ENCODE data around the gene ZFYVE21.

ZFYVE21 gene

GRCh38 chr14:103706551-103707328 lies 8.9 kb upstream of the ZFYVE21 start:
- Mint-ChIP-seq H3K27me3 (no peaks in the 10 kb centered on the region), H3K4me3 (no peak overlapping the region), H3K4me1 (peaks cover 24 to 35% of the 10 kb centered on the region in 2 donors), H3K9me3 (no peaks in the 10 kb centered on the region), H3K36me3 (peaks cover 44 to 48% of the 10 kb centered on the region in 2 donors), H3K27ac (no peak overlapping the region)
- ATAC-seq (replicated peaks), result no peak
- no peak for DNase-seq

GRCh38 chr14:103707329-103708263 lies 8.0 kb upstream of the ZFYVE21 start:
- ATAC-seq (replicated peaks), result no peak
- Mint-ChIP-seq H3K4me1 (peaks cover 20 to 36% of the 10 kb centered on the region in 2 donors), H3K9me3 (no peaks in the 10 kb centered on the region), H3K36me3 (peaks cover 38 to 43% of the 10 kb centered on the region in 2 donors), H3K27me3 (no peaks in the 10 kb centered on the region), H3K4me3 (peak overlapping the region in 1 of 2 donors; percentile 13), H3K27ac (peak overlapping the region; percentile 82)
- no peak for DNase-seq

- no peak for ATAC-seq (replicated peaks)
- Mint-ChIP-seq H3K27ac (peak overlapping the region; percentile 77), H3K4me3 (peak overlapping the region in 1 of 2 donors; percentile 13), H3K9me3 (no peaks in the 10 kb centered on the region), H3K4me1 (peaks cover 22 to 39% of the 10 kb centered on the region in 2 donors), H3K27me3 (no peaks in the 10 kb centered on the region), H3K36me3 (peaks cover 36 to 38% of the 10 kb centered on the region in 2 donors)
- no peak for DNase-seq
Observed at GRCh38 chr14:103708750-103709187, 6.8 kb upstream of the ZFYVE21 start.

- Mint-ChIP-seq H3K4me1 (peaks cover 23 to 41% of the 10 kb centered on the region in 2 donors), H3K27ac (peak overlapping the region; percentile 31), H3K27me3 (no peaks in the 10 kb centered on the region), H3K36me3 (peaks cover 30 to 34% of the 10 kb centered on the region in 2 donors), H3K9me3 (no peaks in the 10 kb centered on the region), H3K4me3 (no peak overlapping the region)
- ATAC-seq (replicated peaks), result no peak
- DNase-seq, result no peak
Observed at GRCh38 chr14:103709814-103710213, 5.8 kb upstream of the ZFYVE21 start.

GRCh38 chr14:103710771-103711377 lies 4.7 kb upstream of the ZFYVE21 start:
- Mint-ChIP-seq H3K27ac (no peak overlapping the region), H3K4me3 (no peak overlapping the region), H3K9me3 (no peaks in the 10 kb centered on the region), H3K27me3 (no peaks in the 10 kb centered on the region), H3K36me3 (peaks cover 30 to 32% of the 10 kb centered on the region in 2 donors), H3K4me1 (peaks cover 21 to 41% of the 10 kb centered on the region in 2 donors)
- ATAC-seq (replicated peaks) (no peak), DNase-seq (no peak)

- Mint-ChIP-seq H3K27me3 (no peaks in the 10 kb centered on the region), H3K9me3 (no peaks in the 10 kb centered on the region), H3K4me3 (no peak overlapping the region), H3K36me3 (peaks cover 30 to 32% of the 10 kb centered on the region in 2 donors), H3K4me1 (peaks cover 24 to 45% of the 10 kb centered on the region in 2 donors), H3K27ac (peak overlapping the region; percentile 42)
- DNase-seq (no peak), ATAC-seq (replicated peaks) (no peak)
Observed at GRCh38 chr14:103711516-103712431, 3.8 kb upstream of the ZFYVE21 start.

- Mint-ChIP-seq H3K36me3 (peaks cover 30 to 31% of the 10 kb centered on the region in 2 donors), H3K4me1 (peaks cover 29 to 55% of the 10 kb centered on the region in 2 donors), H3K9me3 (no peaks in the 10 kb centered on the region), H3K27me3 (no peaks in the 10 kb centered on the region), H3K4me3 (peak overlapping the region in 1 of 2 donors; percentile 28), H3K27ac (peak overlapping the region; percentile 93)
- ATAC-seq (replicated peaks) (no peak), DNase-seq (no peak)
Observed at GRCh38 chr14:103712633-103713247, 2.9 kb upstream of the ZFYVE21 start.

GRCh38 chr14:103713304-103714062 lies 2.1 kb upstream of the ZFYVE21 start:
- peak overlapping the region; percentile 93 for H3K27ac Mint-ChIP-seq
- H3K27me3 Mint-ChIP-seq, result no peaks in the 10 kb centered on the region
- H3K9me3 Mint-ChIP-seq, result no peaks in the 10 kb centered on the region
- no peak for ATAC-seq (replicated peaks)
- no peak for DNase-seq
- peak overlapping the region; percentile 94 to 99 for H3K4me3 Mint-ChIP-seq
- peaks cover 29 to 62% of the 10 kb centered on the region in 2 donors for H3K4me1 Mint-ChIP-seq
- H3K36me3 Mint-ChIP-seq, result peaks cover 23 to 26% of the 10 kb centered on the region in 2 donors

- peaks cover 29 to 68% of the 10 kb centered on the region in 2 donors for H3K4me1 Mint-ChIP-seq
- no peaks in the 10 kb centered on the region for H3K9me3 Mint-ChIP-seq
- ATAC-seq (replicated peaks) (no peak), DNase-seq (no peak)
- peak overlapping the region; percentile 94 to 99 for H3K4me3 Mint-ChIP-seq
- peaks cover 17 to 20% of the 10 kb centered on the region in 2 donors for H3K36me3 Mint-ChIP-seq
- peak overlapping the region; percentile 93 for H3K27ac Mint-ChIP-seq
- no peaks in the 10 kb centered on the region for H3K27me3 Mint-ChIP-seq
Observed at GRCh38 chr14:103714063-103714724, 1.4 kb upstream of the ZFYVE21 start.

GRCh38 chr14:103716091-103716801 lies 636 bp downstream of the ZFYVE21 start:
- H3K27ac Mint-ChIP-seq, result peak overlapping the region; percentile 22
- H3K4me1 Mint-ChIP-seq, result peaks cover 32 to 63% of the 10 kb centered on the region in 2 donors
- DNase-seq (peak; percentile 17), ATAC-seq (replicated peaks) (peak in 1 of 2 donors; percentile 0)
- H3K27me3 Mint-ChIP-seq, result no peaks in the 10 kb centered on the region
- peaks cover 11 to 12% of the 10 kb centered on the region in 2 donors for H3K36me3 Mint-ChIP-seq
- no peaks in the 10 kb centered on the region for H3K9me3 Mint-ChIP-seq
- H3K4me3 Mint-ChIP-seq, result peak overlapping the region; percentile 94 to 99

- Mint-ChIP-seq H3K36me3 (peaks cover 11% of the 10 kb centered on the region in 2 donors), H3K27ac (no peak overlapping the region), H3K9me3 (no peaks in the 10 kb centered on the region), H3K4me1 (peaks cover 32 to 56% of the 10 kb centered on the region in 2 donors), H3K27me3 (no peaks in the 10 kb centered on the region), H3K4me3 (peak overlapping the region; percentile 85 to 99)
- no peak for DNase-seq
- no peak for ATAC-seq (replicated peaks)
Observed at GRCh38 chr14:103716899-103717411, 1.3 kb downstream of the ZFYVE21 start.

Measured in stimulated activated naive B cell treated with anti-CD40 and anti-IgM and Interleukin-4, amounts not matched to agents 10 μg/mL and 1 μg/mL and 100 μg/mL, for 72 hours (primary cell).